GDM1 (cell line): ENCODE measurements around the gene SUCLG1.

ENCODE experiments used
- DNase-seq: peaks from one replicate; lab custom pipeline; 2025; lab: John Stamatoyannopoulos, UW

The SUCLG1 gene

GRCh38 chr2:84461310-84461709, 2.2 kb upstream of the SUCLG1 start:
- DNase-seq, result no peak

- no peak for DNase-seq
These were observed 1.6 kb upstream of the SUCLG1 start for GRCh38 chr2:84460670-84461069.

- DNase-seq, result no peak
These were observed 907 bp upstream of the SUCLG1 start for GRCh38 chr2:84459944-84460429.

GRCh38 chr2:84458551-84459017, 496 bp downstream of the SUCLG1 start:
- no peak for DNase-seq

- no peak for DNase-seq
These were observed 1.4 kb downstream of the SUCLG1 start for GRCh38 chr2:84457686-84458085.

GRCh38 chr2:84456156-84456555, 2.9 kb downstream of the SUCLG1 start:
- DNase-seq, result no peak

GRCh38 chr2:84454581-84454980, 4.5 kb downstream of the SUCLG1 start:
- DNase-seq, result no peak

- DNase-seq, result no peak
These were observed 6.5 kb downstream of the SUCLG1 start for GRCh38 chr2:84452624-84453023.

- DNase-seq, result no peak
These were observed 7.5 kb downstream of the SUCLG1 start for GRCh38 chr2:84451579-84451978.

GRCh38 chr2:84450288-84451227, 8.5 kb downstream of the SUCLG1 start:
- DNase-seq, result no peak

- DNase-seq, result no peak
These were observed 9.4 kb downstream of the SUCLG1 start for GRCh38 chr2:84449711-84450110.

- DNase-seq, result no peak
These were observed 10.0 kb downstream of the SUCLG1 start for GRCh38 chr2:84449055-84449454.

- DNase-seq, result no peak
These were observed 15.6 kb downstream of the SUCLG1 start for GRCh38 chr2:84443477-84443876.

- DNase-seq, result no peak
These were observed 16.2 kb downstream of the SUCLG1 start for GRCh38 chr2:84442888-84443287.

- DNase-seq, result no peak
These were observed 17.6 kb downstream of the SUCLG1 start for GRCh38 chr2:84441505-84441904.

GRCh38 chr2:84441036-84441435, 18.0 kb downstream of the SUCLG1 start:
- no peak for DNase-seq

- no peak for DNase-seq
These were observed 23.6 kb downstream of the SUCLG1 start for GRCh38 chr2:84435345-84436025.

- DNase-seq, result no peak
These were observed 29.8 kb downstream of the SUCLG1 start for GRCh38 chr2:84429328-84429727.

- DNase-seq, result no peak
These were observed 31.6 kb downstream of the SUCLG1 start for GRCh38 chr2:84427235-84428138.

- no peak for DNase-seq
These were observed 33.8 kb downstream of the SUCLG1 start for GRCh38 chr2:84425310-84425709.

GRCh38 chr2:84424152-84424551, 34.9 kb downstream of the SUCLG1 start:
- no peak for DNase-seq

GRCh38 chr2:84421791-84422190, 37.3 kb downstream of the SUCLG1 start:
- no peak for DNase-seq
